NCI-H2196 (cell line): Measurements from ENCODE around the gene SYPL2.
"Not testable (repeated sequence)": the region's sequence is repeated elsewhere in the genome, so short reads cannot be mapped to it uniquely, and the experiment has no call there.

Experiments
- DNase-seq: peaks from one replicate; lab custom pipeline; 2025; ENCODE audit not compliant: unreplicated experiment; lab: John Stamatoyannopoulos, UW

Gene SYPL2

GRCh38 chr1:109470245-109470644 lies 3.9 kb downstream of the SYPL2 start:
- DNase-seq: no peak

DNA sequence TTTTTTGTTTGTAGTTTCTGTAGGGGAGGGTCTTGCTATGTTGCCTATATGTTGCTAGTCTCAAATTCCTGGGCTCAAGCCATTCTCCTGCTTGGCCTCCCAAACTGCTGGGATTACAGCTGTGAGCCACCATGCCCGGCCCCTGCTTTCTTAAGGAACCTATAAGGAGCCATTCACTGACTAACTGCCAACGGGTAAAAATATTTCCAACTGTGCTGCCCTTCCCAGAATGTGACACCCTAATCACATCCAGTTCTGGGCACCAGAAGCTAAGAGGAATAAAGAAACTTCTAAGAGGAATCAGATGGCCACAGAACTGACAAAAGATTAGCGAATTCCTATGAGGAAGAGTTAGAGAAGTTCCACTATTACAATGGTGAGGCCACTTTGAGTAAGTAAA lies 6.4 kb downstream of the SYPL2 start:
- no peak for DNase-seq

DNA sequence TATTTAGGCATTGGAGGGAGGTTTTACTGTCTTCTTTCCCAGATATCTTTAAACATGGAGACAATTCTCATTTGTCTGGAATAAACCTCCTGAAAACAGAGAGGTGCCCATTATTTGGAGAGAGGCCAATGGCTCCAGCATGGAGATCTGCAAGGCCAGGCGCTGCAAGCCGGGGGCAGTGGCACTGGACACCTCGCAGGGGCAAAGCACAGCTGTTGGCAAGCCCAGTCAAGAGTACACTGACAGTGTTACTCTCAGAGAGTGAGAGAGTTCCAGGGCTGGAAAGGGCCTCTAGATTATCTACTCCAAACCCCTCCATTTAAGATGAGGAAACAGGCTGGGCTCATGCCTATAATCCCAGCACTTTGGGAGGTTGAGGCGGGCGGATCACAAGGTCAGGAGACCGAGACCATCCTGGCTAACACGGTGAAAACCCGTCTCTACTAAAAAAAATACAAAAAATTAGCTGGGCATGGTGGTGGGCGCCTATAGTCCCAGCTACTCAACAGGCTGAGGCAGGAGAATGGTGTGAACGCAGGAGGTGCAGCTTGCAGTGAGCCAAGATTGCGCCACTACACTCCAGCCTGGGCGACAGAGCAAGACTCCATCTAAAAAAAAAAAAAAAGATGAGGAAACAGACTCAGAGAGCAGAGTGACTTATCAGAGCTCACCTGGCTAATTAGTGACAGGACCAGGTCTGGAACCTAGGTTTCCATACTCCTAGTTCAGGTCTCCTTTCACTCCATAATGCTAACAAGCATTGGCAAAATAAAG lies 7.1 kb downstream of the SYPL2 start:
- not testable (repeated sequence) for DNase-seq

GRCh38 chr1:109474697-109475096 lies 8.4 kb downstream of the SYPL2 start:
- DNase-seq: no peak

- no peak for DNase-seq
These were observed 8.9 kb downstream of the SYPL2 start for GRCh38 chr1:109475261-109475660.

DNA sequence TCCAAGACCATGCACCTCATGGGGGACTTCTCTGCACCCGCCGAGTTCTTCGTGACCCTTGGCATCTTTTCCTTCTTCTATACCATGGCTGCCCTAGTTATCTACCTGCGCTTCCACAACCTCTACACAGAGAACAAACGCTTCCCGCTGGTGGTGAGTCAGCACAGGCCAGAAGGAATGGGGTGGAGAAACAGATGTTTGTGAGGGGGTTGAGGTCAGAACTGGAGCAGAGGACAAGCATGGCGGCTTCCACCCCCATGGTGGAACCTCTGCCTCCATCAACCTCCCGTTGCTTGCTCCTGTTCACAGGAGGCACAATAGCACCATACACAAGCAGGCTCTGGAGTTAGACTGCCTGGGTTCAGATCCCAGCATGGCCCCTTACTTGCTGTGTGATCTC lies 10.5 kb downstream of the SYPL2 start:
- DNase-seq: no peak

- no peak for DNase-seq
These were observed 11.5 kb downstream of the SYPL2 start for GRCh38 chr1:109477821-109478220.

DNA sequence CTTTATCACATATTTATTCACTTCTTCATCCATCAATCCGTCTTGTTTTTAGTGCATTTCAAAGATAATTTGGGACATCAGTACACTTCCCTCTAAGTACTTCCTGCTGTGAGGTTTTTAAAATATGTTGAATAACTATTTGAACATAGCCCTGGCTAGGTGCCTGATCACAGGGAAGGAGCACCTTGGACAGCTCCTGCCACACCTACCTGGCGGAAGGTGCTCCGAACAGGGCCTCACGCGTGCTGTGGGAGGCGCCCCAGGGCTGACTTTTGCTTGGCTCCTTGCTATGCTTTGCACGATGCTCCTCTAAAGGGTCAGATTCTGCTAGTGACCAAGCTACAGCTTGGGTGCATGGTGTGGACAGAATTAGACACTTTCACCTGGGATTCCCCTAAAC lies 12.5 kb downstream of the SYPL2 start:
- DNase-seq: no peak

DNA sequence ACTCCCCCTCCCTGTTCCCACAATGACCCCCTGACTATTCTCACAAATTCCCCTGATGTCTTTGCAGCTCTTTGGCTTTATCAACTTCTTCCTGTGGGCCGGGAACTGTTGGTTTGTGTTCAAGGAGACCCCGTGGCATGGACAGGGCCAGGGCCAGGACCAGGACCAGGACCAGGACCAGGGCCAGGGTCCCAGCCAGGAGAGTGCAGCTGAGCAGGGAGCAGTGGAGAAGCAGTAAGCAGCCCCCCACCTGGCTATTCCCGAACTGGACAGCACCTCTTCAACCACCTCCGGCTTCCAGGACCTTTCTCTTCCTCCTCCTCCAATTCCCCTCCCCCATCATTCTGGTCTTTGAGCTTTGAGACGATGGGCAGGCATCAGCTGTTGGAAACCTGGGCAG lies 13.0 kb downstream of the SYPL2 start:
- no peak for DNase-seq

GRCh38 chr1:109479901-109480300 lies 13.6 kb downstream of the SYPL2 start:
- no peak for DNase-seq

- no peak for DNase-seq
These were observed 15.3 kb downstream of the SYPL2 start for GRCh38 chr1:109481646-109482045.

DNA sequence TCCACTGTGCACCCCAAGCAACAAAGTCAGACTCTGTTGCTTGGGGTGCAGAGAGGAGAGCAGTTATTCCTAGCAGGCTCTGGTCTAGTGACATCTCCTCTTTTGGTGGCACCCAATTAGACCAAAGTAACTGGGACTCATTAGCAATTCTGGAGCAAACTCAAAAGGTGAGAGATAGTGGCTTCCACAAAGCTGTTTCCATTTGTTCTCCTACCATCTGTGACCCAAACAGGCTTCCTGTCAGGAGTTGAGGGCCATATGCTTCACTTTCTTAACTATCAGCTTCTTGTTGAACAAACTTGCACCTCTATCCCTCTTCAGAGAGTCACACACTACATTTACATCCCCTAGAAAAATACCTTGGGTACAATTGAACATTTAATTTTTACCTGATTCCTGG lies 15.9 kb downstream of the SYPL2 start:
- no peak for DNase-seq

DNA sequence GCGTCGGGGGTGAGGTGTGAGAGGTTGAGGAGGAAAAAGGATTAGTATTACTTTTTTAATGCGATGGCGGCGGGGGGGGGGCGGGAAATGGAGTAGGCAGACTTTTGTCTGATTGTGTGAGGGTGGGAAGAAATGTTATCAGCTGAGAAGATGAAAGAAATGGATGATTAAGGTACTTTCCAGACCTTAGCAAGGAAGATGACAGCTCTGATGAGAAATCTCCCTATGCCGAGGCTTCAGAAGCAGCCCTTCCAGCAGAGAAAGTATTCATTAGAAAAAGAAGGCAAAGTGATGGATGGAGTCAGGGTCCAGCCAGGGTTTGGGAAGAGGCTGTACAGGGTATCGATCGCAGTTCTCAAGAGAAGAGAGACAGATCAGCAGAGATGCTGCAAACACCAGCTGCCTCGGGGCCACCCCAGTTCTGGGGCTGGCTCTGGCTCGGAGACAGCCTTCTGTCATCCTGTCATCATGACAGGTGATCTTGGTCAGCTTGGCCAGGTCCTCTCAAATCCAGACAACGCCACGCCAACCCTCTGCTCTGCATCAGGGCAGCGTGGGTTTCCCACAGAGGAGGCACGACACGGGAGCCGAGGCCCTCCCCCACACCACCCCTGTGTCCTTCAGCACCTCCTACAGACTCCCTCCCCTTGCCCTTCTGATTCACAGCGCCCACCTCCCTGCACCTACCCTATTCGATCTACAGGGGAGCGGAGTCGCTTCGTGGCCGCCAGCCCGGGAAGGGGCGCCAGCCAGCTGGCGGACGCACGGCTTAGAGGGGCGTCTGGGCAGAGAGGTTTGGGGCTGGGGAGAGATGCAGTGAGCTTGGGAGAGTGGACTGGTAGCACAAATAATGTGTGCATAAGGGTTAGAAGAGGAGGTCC lies 16.7 kb downstream of the SYPL2 start:
- no peak for DNase-seq

DNA sequence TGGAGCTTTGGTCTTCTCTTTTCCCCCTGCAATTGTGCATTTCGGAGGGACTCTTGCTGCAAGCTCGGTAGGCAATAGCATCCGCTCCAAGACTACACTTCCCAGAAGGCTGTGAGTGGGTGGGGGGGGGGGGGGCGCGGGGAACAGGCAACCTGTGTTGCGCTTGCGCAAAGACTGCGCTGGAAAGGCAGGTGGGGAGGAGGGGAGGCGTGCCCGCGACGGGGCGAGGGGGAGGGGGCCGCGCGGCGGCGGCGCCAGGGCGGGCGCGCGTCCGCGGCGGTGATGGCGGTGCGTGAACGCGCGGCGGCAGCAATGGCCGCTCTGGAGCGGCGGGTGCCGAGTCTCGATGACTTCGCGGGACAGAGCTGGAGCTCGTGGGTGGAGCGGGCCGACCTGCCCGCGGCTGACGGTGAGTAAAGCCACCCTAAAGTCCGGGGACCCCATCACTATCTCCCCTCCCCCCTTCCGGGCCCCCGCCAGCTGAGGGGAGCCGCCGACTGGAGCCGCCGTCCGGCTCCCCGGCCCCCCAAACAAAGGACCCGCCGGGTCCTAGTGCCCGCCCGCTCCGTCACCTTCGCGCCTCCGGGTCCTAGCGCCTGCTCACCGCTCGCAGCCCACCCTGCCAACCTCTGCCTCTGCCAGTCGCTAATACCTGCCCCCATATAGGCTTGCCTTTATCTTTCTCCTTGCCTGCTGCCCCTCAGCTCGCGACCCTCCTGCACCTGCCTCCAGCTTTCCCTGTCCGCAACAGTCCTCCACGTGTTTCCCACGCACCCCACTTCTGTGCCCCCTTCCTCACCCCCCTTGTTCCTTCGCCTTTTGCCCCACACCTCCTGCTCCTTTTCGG lies 17.5 kb downstream of the SYPL2 start, which contains the start of gene ATXN7L2:
Gene ATXN7L2, plus strand, starts transcription at position 234 of the 847 bp plus-strand sequence. Its CDS starts 49 bp downstream, at position 283.
- DNase-seq: peak; percentile 91

- DNase-seq: no peak
These were observed 18.2 kb downstream of the SYPL2 start for GRCh38 chr1:109484519-109484975.

DNA sequence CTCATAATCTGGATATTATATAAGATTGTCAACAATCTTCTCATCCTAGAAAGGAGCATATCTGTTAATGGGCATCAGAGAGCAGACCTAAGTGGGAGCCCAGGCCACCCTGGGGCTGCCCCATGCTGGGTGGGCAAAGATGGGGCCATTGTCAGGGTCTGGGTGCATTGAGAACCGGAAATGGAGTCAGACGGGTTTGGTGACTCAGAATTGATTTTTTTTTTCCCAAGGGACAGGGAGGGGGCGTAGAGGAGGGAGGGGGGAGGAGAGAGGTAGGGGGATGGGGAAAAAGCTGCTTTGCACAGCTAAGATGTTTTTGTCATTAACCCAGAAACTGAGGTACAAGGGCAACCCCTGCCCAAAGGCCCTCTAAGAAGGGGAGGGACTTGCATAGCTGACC lies 18.7 kb downstream of the SYPL2 start:
- DNase-seq: no peak

DNA sequence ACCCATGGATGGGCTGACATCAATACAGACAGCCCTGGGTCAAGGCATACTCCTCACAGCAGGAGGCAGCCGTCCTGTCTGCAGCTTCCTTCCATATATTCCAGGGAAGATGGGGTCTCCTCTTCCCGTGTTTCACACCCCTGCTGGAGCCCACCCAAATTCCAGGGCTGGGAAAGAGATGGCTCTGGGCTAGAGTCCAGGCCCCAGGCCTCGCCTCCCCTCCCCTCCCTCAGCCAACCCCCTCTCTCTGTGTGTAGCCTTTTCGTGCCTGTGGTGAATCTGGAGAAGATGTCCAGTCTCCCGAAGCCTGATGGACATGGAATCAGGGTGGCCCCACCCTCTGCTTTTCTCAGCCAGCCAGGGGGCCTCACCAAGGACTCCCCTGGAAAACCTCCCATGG lies 20.9 kb downstream of the SYPL2 start:
- no peak for DNase-seq

DNA sequence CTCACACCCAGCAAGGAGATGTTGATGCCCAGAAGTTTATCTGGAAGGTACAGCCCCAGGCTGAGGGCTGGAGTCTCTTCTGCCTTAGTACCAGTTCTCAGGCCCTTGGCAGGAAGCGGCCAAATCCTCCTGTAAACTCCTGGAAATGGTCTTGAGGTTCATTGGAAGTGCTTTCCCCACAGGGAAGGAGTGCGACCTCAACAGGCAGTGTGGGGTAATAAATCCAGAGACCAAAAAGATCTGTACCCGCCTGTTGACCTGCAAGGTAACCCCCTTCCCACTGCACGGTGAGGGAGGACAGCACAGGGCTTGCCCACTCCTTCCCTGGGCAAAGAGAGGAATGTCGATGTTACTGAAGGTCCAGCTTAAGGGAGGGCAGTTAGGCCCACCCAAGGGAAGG lies 21.9 kb downstream of the SYPL2 start:
- no peak for DNase-seq

DNA sequence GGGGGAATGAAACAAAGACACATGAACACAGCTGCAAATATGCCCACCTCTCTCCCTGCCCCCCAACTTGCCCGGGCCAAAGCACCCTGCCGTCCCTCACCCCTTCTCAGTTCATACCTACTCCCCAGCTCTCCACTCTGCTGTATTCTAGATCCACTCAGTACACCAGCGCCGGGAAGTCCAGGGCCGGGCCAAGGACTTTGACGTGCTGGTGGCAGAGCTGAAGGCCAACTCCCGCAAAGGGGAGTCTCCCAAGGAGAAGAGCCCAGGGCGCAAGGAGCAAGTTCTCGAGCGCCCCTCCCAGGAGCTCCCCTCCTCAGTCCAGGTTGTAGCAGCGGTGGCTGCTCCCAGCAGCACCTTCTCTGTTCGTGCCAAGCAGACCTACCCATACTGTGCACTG lies 22.4 kb downstream of the SYPL2 start:
- no peak for DNase-seq

DNA sequence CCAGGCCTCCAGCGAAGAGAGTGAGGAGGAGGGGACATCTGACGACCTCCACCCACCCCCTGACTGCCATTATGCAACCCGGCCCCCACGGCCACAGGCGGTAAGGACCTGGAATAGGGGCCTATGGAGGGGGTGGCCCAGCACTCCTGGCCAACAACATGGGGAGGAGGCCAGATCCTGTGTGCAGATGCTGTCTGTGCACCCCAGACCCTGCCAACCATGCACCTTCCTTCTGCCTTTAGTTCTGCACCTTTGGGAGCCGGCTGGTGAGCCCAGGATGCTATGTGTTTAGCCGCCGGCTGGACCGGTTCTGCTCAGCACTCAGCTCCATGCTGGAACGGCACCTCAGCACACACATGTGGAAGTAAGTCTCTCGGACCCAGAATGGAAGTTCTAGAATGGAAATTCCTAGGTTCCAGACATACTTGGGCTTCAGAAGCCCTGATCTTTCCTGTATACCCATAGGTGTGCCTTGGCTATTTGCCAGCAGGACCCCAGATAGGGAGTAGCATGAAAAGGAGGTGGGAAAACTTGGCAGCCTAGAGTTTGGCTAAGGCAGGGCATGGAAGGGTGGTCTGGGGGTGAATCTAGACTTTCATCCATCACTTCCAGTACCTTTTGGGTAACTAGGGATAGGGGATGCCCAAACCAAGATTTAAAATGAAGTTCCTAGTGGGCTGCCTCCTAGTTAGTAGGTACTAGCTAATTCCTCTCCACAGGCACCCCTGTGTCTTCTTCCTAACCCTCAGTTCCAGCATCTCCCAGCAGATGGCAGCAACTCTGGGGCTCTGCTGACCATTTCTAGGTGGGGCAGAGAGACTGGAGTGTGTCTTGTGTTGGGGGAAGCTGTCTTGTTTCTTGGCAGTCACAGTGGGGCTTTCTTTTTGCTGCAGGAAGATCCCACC lies 23.9 kb downstream of the SYPL2 start:
- peak; percentile 73 for DNase-seq
